Caco-2 (cell line): Measurements from ENCODE around the gene MANF. TPM values are rescaled to one million over a fixed set of nuclear protein-coding genes. Genes with fewer than 3 reads are reported as not detected.

Experiments used
- BruUV-seq: library from RNA; stranded (reverse); fragments of 400-500 nt; replicated peaks from 2 replicates; lab custom pipeline; 2021; lab: Mats Ljungman, UMichigan
- CTCF ChIA-PET: fragments of 300-600 bp; sonication (Branson Sonifier 250); formaldehyde crosslinking; loops from one replicate; lab custom pipeline; 2022; ENCODE audit warnings: antibody characterized with exemption; lab: Charles Lee
- POLR2A ChIA-PET: fragments of 300-600 bp; sonication (Branson Sonifier 250); formaldehyde crosslinking; loops from one replicate; lab custom pipeline; 2022; ENCODE audit warnings: antibody characterized with exemption; lab: Charles Lee
- DNase-seq, 2 experiments: peaks; one replicate each; pipeline versions ENCODE4 v3.0.0 to v3.0.0-alpha.2; 2020 to 2022
- H3K27me3 ChIP-seq: replicated peaks from 2 replicates; pipeline ENCODE4 v1.6.0; 2011; ENCODE audit warnings: low read length; ENCODE audit not compliant: control insufficient read depth, insufficient read depth
- H3K36me3 ChIP-seq: 2 replicates; pipeline ENCODE4 v1.5.1; 2011; ENCODE audit warnings: low read length; ENCODE audit not compliant: control insufficient read depth, insufficient read depth
- H3K4me1 ChIP-seq: fragments of 250-450 bp; sonication (Bioruptor Pico); 2 replicates; pipeline ENCODE4 v1.5.1; 2020; ENCODE audit warnings: mild to moderate bottlenecking
- H3K4me3 ChIP-seq: 2 replicates; pipeline ENCODE4 v1.5.1; 2011; ENCODE audit warnings: low read depth, mild to moderate bottlenecking, control low read depth, low read length
- H3K9me3 ChIP-seq: fragments of 250-450 bp; sonication (Bioruptor Pico); 2 replicates; pipeline ENCODE4 v1.5.1; 2020; ENCODE audit warnings: mild to moderate bottlenecking, moderate library complexity
- H3K27ac Mint-ChIP-seq: one replicate; pipeline ENCODE4 v1.8.0; 2022; ENCODE audit warnings: mixed read lengths; ENCODE audit not compliant: unreplicated experiment
- H3K27me3 Mint-ChIP-seq: one replicate; pipeline ENCODE4 v1.8.0; 2022; ENCODE audit warnings: mixed read lengths; ENCODE audit not compliant: insufficient read depth, unreplicated experiment
- H3K36me3 Mint-ChIP-seq: one replicate; pipeline ENCODE4 v1.8.0; 2022; ENCODE audit warnings: mild to moderate bottlenecking, mixed read lengths; ENCODE audit not compliant: insufficient read depth, unreplicated experiment
- H3K4me1 Mint-ChIP-seq: one replicate; pipeline ENCODE4 v1.8.0; 2022; ENCODE audit warnings: low read depth, mixed read lengths; ENCODE audit not compliant: unreplicated experiment
- H3K4me3 Mint-ChIP-seq: one replicate; pipeline ENCODE4 v1.8.0; 2022; ENCODE audit warnings: mild to moderate bottlenecking, moderate library complexity, mixed read lengths; ENCODE audit not compliant: unreplicated experiment
- H3K9me3 Mint-ChIP-seq: one replicate; pipeline ENCODE4 v1.8.0; 2022; ENCODE audit warnings: mixed read lengths; ENCODE audit not compliant: unreplicated experiment
- CTCF ChIP-seq, 2 experiments: fragments of 200-600 bp in 1 of 2; IDR thresholded peaks; 1 replicate in 1 of 2; 2 replicates in 1 of 2; pipeline versions ENCODE4 v1.5.1 to v1.8.0; 2011 to 2022; ENCODE audit warnings: antibody characterized with exemption in 1 of 2, control low read depth in 1 of 2, inconsistent platforms in 1 of 2, low read depth in 1 of 2, low read length in 1 of 2, mild to moderate bottlenecking in 1 of 2, moderate library complexity in 1 of 2; ENCODE audit not compliant: insufficient read depth in 1 of 2, severe bottlenecking in 1 of 2, unreplicated experiment in 1 of 2
- intact Hi-C: fragments of 100-400 bp; cut with micrococcal nuclease; formaldehyde crosslinking; loops from one replicate; pipeline ENCODE4 v1.10.0; 2022; ENCODE audit not compliant: unreplicated experiment
- total RNA-seq: library from RNA; stranded (reverse); gene quantifications from 2 replicates; pipeline ENCODE4 v1.2.3, GENCODE V29; 2022

Gene MANF
- total RNA-seq, 1 experiment from 2014 or later = 94.5 TPM

GRCh38 chr3:51371943-51372557 is 13.0 kb upstream of the MANF start:
- POLR2A ChIA-PET = no interaction called here
- BruUV-seq = no TSS peak
- H3K27ac Mint-ChIP-seq = no peak overlapping the region
- H3K9me3 ChIP-seq = no peaks in the 10 kb centered on the region
- H3K36me3 ChIP-seq = no peaks in the 10 kb centered on the region
- CTCF ChIA-PET = interaction anchor here (0.5 to 3.5 kb wide), 8 partner anchors 17 to 1025 kb away, joined by 3 to 41 read pairs (median 4); partner anchors contain the start of genes CISH and MAPKAPK3
- H3K4me3 Mint-ChIP-seq = no peak overlapping the region
- intact Hi-C loops = loop anchor here (1.0 to 2.0 kb wide), 4 partner anchors 103 to 756 kb away; no protein-coding TSS in a partner anchor
- peak; percentile 64 to 70 for TF ChIP-seq CTCF (IDR thresholded peaks at IDR 0.05; ENCODE audit: insufficient read depth in 1 of 2, low read depth in 1 of 2, low read length in 1 of 2, severe bottlenecking in 1 of 2, unreplicated experiment in 1 of 2)
- no peaks in the 10 kb centered on the region for H3K4me1 Mint-ChIP-seq
- peaks cover 30% of the 10 kb centered on the region for H3K27me3 Mint-ChIP-seq
- peak; percentile 56 to 70 for DNase-seq
- no peaks in the 10 kb centered on the region for H3K27me3 ChIP-seq
- H3K4me3 ChIP-seq = no peak overlapping the region
- H3K36me3 Mint-ChIP-seq = no peaks in the 10 kb centered on the region
- H3K9me3 Mint-ChIP-seq = no peaks in the 10 kb centered on the region
- no peaks in the 10 kb centered on the region for H3K4me1 ChIP-seq

- DNase-seq = peak in 1 of 2 experiments; percentile 15
- POLR2A ChIA-PET = no interaction called here
- intact Hi-C loops = loop anchor here (2.0 kb wide), 2 partner anchors 105 to 403 kb away; no protein-coding TSS in a partner anchor
- CTCF ChIA-PET = no interaction called here
- H3K4me1 Mint-ChIP-seq = no peaks in the 10 kb centered on the region
- no peaks in the 10 kb centered on the region for H3K9me3 Mint-ChIP-seq
- H3K9me3 ChIP-seq = no peaks in the 10 kb centered on the region
- H3K27ac Mint-ChIP-seq = no peak overlapping the region
- no peaks in the 10 kb centered on the region for H3K27me3 ChIP-seq
- TF ChIP-seq CTCF (IDR thresholded peaks at IDR 0.05; ENCODE audit: insufficient read depth in 1 of 2, low read depth in 1 of 2, low read length in 1 of 2, severe bottlenecking in 1 of 2, unreplicated experiment in 1 of 2) = no peak
- H3K4me1 ChIP-seq = no peaks in the 10 kb centered on the region
- no peaks in the 10 kb centered on the region for H3K36me3 ChIP-seq
- H3K27me3 Mint-ChIP-seq = peaks cover 24% of the 10 kb centered on the region
- H3K4me3 ChIP-seq = no peak overlapping the region
- no peaks in the 10 kb centered on the region for H3K36me3 Mint-ChIP-seq
- no TSS peak for BruUV-seq
- no peak overlapping the region for H3K4me3 Mint-ChIP-seq
Observed at GRCh38 chr3:51373658-51374421, 11.3 kb upstream of the MANF start.

GRCh38 chr3:51374456-51374855 is 10.6 kb upstream of the MANF start:
- no peaks in the 10 kb centered on the region for H3K27me3 ChIP-seq
- intact Hi-C loops = no loop called here

More at GRCh38 chr3:51374456-51374855, 10.6 kb upstream of the MANF start:
- Mint-ChIP-seq H3K9me3 (no peaks in the 10 kb centered on the region), H3K27ac (no peak overlapping the region), H3K27me3 (peaks cover 22% of the 10 kb centered on the region), H3K4me1 (no peaks in the 10 kb centered on the region), H3K36me3 (no peaks in the 10 kb centered on the region), H3K4me3 (no peak overlapping the region)
- CTCF ChIA-PET = no interaction called here
- H3K36me3 ChIP-seq = no peaks in the 10 kb centered on the region
- no TSS peak for BruUV-seq
- POLR2A ChIA-PET = no interaction called here
- H3K9me3 ChIP-seq = no peaks in the 10 kb centered on the region
- TF ChIP-seq CTCF (IDR thresholded peaks at IDR 0.05; ENCODE audit: insufficient read depth in 1 of 2, low read depth in 1 of 2, low read length in 1 of 2, severe bottlenecking in 1 of 2, unreplicated experiment in 1 of 2) = no peak
- peak in 1 of 2 experiments; percentile 12 for DNase-seq
- no peak overlapping the region for H3K4me3 ChIP-seq
- no peaks in the 10 kb centered on the region for H3K4me1 ChIP-seq
